Neuronal stem cell (in vitro differentiated cells): Measurements from ENCODE around the gene BTBD2.
A peak's percentile ranks its signal among the peaks of the same experiment; 100 is the strongest.

Experiments used
- DNase-seq: peaks from one replicate; pipeline ENCODE4 v3.0.0-alpha.2; 2013; ENCODE audit warnings: low spot score
- H2AFZ ChIP-seq: one replicate; pipeline ENCODE4 v1.6.1; 2013; ENCODE audit warnings: mild to moderate bottlenecking, low read length, inconsistent platforms
- H2AK5ac ChIP-seq: 2 replicates; pipeline ENCODE4 v1.6.1; 2013; ENCODE audit warnings: low read depth, mild to moderate bottlenecking, inconsistent platforms, low read length, moderate library complexity, mixed read lengths
- H2BK120ac ChIP-seq: 2 replicates; pipeline ENCODE4 v1.6.1; 2013; ENCODE audit warnings: low read depth, mild to moderate bottlenecking, inconsistent platforms, low read length, moderate library complexity, mixed read lengths
- H2BK12ac ChIP-seq: one replicate; pipeline ENCODE4 v1.6.1; 2013; ENCODE audit warnings: low read length, inconsistent platforms
- H2BK15ac ChIP-seq: 2 replicates; pipeline ENCODE4 v1.6.1; 2013; ENCODE audit warnings: mild to moderate bottlenecking, low read length, inconsistent platforms, mixed read lengths
- H2BK5ac ChIP-seq: one replicate; pipeline ENCODE4 v1.6.1; 2013; ENCODE audit warnings: inconsistent platforms, mild to moderate bottlenecking, low read length, moderate library complexity
- H3K14ac ChIP-seq: one replicate; pipeline ENCODE4 v1.6.1; 2013; ENCODE audit warnings: low read length, inconsistent platforms
- H3K18ac ChIP-seq: 2 replicates; pipeline ENCODE4 v1.6.1; 2013; ENCODE audit warnings: low read length, inconsistent platforms
- H3K23ac ChIP-seq: 2 replicates; pipeline ENCODE4 v1.6.1; 2013; ENCODE audit warnings: low read depth, mild to moderate bottlenecking, mixed read lengths, low read length, inconsistent platforms; ENCODE audit not compliant: poor library complexity
- H3K27ac ChIP-seq: replicated peaks from 3 replicates; pipeline ENCODE4 v1.5.1; 2013; ENCODE audit warnings: low read length, inconsistent platforms
- H3K27me3 ChIP-seq, 3 experiments: 2 replicates each; pipeline ENCODE4 v1.6.1; 2013; ENCODE audit warnings: low read length in 3 of 3, mild to moderate bottlenecking in 2 of 3, inconsistent platforms in 1 of 3, low read depth in 1 of 3, mixed read lengths in 1 of 3, moderate library complexity in 1 of 3; ENCODE audit not compliant: control insufficient read depth in 3 of 3, insufficient read depth in 3 of 3
- H3K36me3 ChIP-seq, 2 donors: replicated peaks in 1 of 2; 2 replicates each; pipeline ENCODE4 v1.6.1; 2013; ENCODE audit warnings: low read length in 2 of 2; ENCODE audit not compliant: control insufficient read depth in 2 of 2, insufficient read depth in 2 of 2
- H3K4ac ChIP-seq: 2 replicates; pipeline ENCODE4 v1.6.1; 2013; ENCODE audit warnings: inconsistent platforms, mild to moderate bottlenecking, low read length, moderate library complexity
- H3K4me1 ChIP-seq, 2 donors: 1 replicate in 1 of 2; 2 replicates in 1 of 2; pipeline ENCODE4 v1.6.1; 2013; ENCODE audit warnings: low read length in 2 of 2, low read depth in 1 of 2; ENCODE audit not compliant: control insufficient read depth in 2 of 2, insufficient read depth in 1 of 2
- H3K4me2 ChIP-seq: one replicate; pipeline ENCODE4 v1.6.1; 2013; ENCODE audit warnings: mild to moderate bottlenecking, low read length, inconsistent platforms; ENCODE audit not compliant: insufficient read depth, poor library complexity, severe bottlenecking
- H3K4me3 ChIP-seq, 2 donors: 2 replicates each; pipeline ENCODE4 v1.5.1; 2013; ENCODE audit warnings: low read length in 2 of 2, mild to moderate bottlenecking in 2 of 2, inconsistent platforms in 1 of 2, moderate library complexity in 1 of 2
- H3K79me1 ChIP-seq: one replicate; pipeline ENCODE4 v1.6.1; 2013; ENCODE audit warnings: low read depth, mild to moderate bottlenecking, inconsistent platforms, low read length, moderate library complexity
- H3K9ac ChIP-seq: one replicate; pipeline ENCODE4 v1.6.1; 2013; ENCODE audit warnings: mild to moderate bottlenecking, low read depth, low read length, inconsistent platforms; ENCODE audit not compliant: poor library complexity
- H3K9me3 ChIP-seq, 2 donors: replicated peaks in 1 of 2; 2 replicates each; pipeline versions ENCODE3 to v1.6.1; 2013; ENCODE audit warnings: low read length in 2 of 2, mild to moderate bottlenecking in 2 of 2, inconsistent platforms in 1 of 2, low read depth in 1 of 2, mixed read lengths in 1 of 2, moderate library complexity in 1 of 2; ENCODE audit not compliant: control insufficient read depth in 2 of 2, insufficient read depth in 1 of 2
- H4K8ac ChIP-seq: one replicate; pipeline ENCODE4 v1.6.1; 2013; ENCODE audit warnings: low read depth, mild to moderate bottlenecking, inconsistent platforms, low read length, moderate library complexity
- H4K91ac ChIP-seq: one replicate; pipeline ENCODE4 v1.6.1; 2013; ENCODE audit warnings: low read length, low read depth, mild to moderate bottlenecking, inconsistent platforms; ENCODE audit not compliant: poor library complexity
- WGBS, 2 donors: extraction: QIAGEN DNeasy Blood & Tissue Kit; methylation state at CpG; one replicate each; pipeline ENCODE4 v1.1.7; 2013; ENCODE audit warnings: missing lambda C conversion rate in 2 of 2, mixed read lengths in 1 of 2; ENCODE audit not compliant: insufficient read length in 2 of 2, insufficient replicate concordance in 1 of 2; ENCODE audit errors: extremely low coverage in 2 of 2; 5-methylcytosine and 5-hydroxymethylcytosine counted together

Gene BTBD2

DNA sequence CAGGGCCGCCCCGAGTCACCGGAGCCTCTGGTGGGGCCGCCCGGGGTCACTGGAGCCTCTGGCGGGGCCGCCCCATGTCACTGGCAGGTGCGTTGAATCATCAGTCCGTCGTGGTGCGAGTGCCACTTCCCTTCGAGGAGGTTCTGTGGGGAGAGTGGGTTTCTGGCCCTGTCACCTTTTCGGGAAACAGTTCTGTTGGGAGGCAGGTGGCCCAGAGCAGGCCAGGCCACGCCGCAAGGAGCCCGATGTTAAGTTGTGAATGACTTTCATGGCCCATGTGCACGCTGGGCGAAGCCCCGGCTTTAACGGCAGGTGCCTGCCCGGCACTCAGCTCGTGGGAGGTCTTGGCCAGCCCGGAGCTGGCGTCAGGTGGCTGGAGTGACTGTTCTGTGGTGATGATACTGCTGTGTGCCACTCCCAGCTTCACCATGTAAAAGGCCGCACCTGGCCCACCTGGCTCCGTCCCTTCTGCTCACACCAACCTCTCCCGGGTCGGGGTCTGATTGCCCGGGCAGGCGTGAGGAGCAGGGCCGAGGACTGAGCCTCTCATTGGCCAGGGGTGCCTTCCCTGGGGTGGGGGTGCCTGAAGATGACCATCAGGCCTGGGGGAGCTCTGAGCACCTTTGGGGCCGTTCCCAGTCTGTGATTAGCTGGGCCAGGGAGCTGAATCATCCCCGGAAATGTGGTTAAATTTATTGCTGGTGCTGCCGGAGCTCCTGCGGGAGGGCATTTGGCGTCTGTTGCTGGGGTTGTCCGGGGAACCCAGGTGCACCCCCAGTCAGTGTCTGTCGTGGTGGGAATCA lies 45.3 kb downstream of the BTBD2 start:
- Histone ChIP-seq H3K14ac (no peak overlapping the region), H3K9me3 (peaks cover 0 to 4% of the 10 kb centered on the region in 2 donors), H2BK12ac (no peak overlapping the region), H2BK15ac (no peak overlapping the region), H3K18ac (no peak overlapping the region), H3K23ac (peak overlapping the region; percentile 65), H2AFZ (no peak overlapping the region), H3K4ac (no peak overlapping the region), H2BK120ac (no peak overlapping the region), H2AK5ac (no peak overlapping the region), H3K4me1 (no peaks in the 10 kb centered on the region), H2BK5ac (no peak overlapping the region), H3K27ac (no peak overlapping the region), H3K9ac (peak overlapping the region; percentile 44), H3K4me2 (no peak overlapping the region), H3K36me3 (peaks cover 32 to 62% of the 10 kb centered on the region in 2 donors), H4K8ac (no peak overlapping the region), H3K4me3 (peak overlapping the region in 1 of 2 donors; percentile 39), H4K91ac (no peak overlapping the region), H3K27me3 (no peaks in the 10 kb centered on the region), H3K79me1 (peaks cover 43% of the 10 kb centered on the region)
- no CpG with 5 or more reads among the region's 38 CpGs for WGBS, 2 donors
- no peak for DNase-seq

DNA sequence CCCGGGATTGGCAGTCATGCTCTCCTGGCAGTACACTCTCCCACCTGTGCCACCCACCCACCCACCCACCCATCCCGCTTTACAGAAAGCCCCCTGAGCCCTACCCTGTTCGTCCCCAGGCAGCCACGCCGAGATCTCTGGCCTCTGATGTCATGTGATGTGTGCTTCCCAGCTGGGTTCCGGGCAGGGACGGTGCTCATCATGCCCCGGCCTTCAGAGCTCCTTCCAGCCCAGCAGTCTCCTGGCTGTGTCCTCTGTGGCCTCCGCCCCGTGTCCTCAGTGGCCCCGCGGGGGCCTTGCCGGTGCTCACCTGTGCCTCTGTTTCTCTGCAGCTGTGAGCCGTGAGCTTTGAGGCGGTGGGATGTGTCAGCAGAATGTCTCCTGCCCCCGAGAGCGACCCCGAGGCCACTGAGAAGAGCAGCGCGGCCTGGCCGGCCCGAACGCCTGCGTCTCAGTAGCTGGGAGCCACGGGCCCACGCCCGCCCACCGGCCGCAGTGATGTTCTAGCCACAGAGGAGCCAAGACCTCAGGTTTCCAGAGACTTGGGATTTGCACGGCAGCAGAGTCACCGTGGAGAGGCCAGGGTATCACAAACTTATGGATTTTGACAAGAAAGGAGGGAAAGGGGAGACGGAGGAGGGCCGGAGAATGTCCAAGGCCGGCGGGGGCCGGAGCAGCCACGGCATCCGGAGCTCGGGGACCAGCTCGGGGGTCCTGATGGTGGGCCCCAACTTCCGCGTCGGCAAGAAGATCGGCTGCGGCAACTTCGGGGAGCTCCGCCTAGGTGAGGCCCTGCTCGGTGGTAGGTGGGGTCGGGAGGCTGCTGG lies 46.1 kb downstream of the BTBD2 start:
- Histone ChIP-seq H3K9me3 (peaks cover 0 to 3% of the 10 kb centered on the region in 2 donors), H2BK120ac (no peak overlapping the region), H2AK5ac (no peak overlapping the region), H3K4ac (no peak overlapping the region), H2BK5ac (no peak overlapping the region), H2AFZ (no peak overlapping the region), H2BK12ac (no peak overlapping the region), H4K91ac (no peak overlapping the region), H3K27ac (no peak overlapping the region), H4K8ac (no peak overlapping the region), H3K14ac (no peak overlapping the region), H3K4me3 (no peak overlapping the region), H2BK15ac (no peak overlapping the region), H3K4me2 (no peak overlapping the region), H3K36me3 (peaks cover 24 to 57% of the 10 kb centered on the region in 2 donors), H3K9ac (no peak overlapping the region), H3K27me3 (no peaks in the 10 kb centered on the region), H3K18ac (no peak overlapping the region), H3K4me1 (no peaks in the 10 kb centered on the region), H3K23ac (peak overlapping the region; percentile 80), H3K79me1 (peaks cover 37% of the 10 kb centered on the region)
- WGBS, 2 donors = no CpG with 5 or more reads among the region's 49 CpGs
- DNase-seq = no peak

- peaks cover 32% of the 10 kb centered on the region for H3K79me1 ChIP-seq
- H4K8ac ChIP-seq = no peak overlapping the region
- WGBS, 2 donors = no CpG with 5 or more reads among the region's 34 CpGs
- peak overlapping the region; percentile 58 for H2BK12ac ChIP-seq
- no peak overlapping the region for H3K23ac ChIP-seq
- no peak overlapping the region for H4K91ac ChIP-seq
- H3K18ac ChIP-seq = peak overlapping the region; percentile 38
- H2BK15ac ChIP-seq = no peak overlapping the region
- H2AK5ac ChIP-seq = no peak overlapping the region
- no peak overlapping the region for H3K4ac ChIP-seq
- no peak overlapping the region for H3K4me2 ChIP-seq
- H3K4me1 ChIP-seq = no peaks in the 10 kb centered on the region
- H2AFZ ChIP-seq = no peak overlapping the region
- peaks cover 21 to 56% of the 10 kb centered on the region in 2 donors for H3K36me3 ChIP-seq
- no peak for DNase-seq
- no peak overlapping the region for H2BK5ac ChIP-seq
- H3K4me3 ChIP-seq = no peak overlapping the region
- H2BK120ac ChIP-seq = no peak overlapping the region
- H3K9me3 ChIP-seq = peaks cover 0 to 2% of the 10 kb centered on the region in 2 donors
- no peak overlapping the region for H3K27ac ChIP-seq
- H3K14ac ChIP-seq = no peak overlapping the region
- H3K9ac ChIP-seq = no peak overlapping the region
- H3K27me3 ChIP-seq = no peaks in the 10 kb centered on the region
Measured at GRCh38 chr19:1968279-1969175, 47.0 kb downstream of the BTBD2 start.
